GM18519 (cell line): ENCODE results near the gene CREB3L1.
"Not testable (repeated sequence)": the region's sequence is repeated elsewhere in the genome, so short reads cannot be mapped to it uniquely, and the experiment has no call there.

Source experiments
- ATAC-seq: cut with Tn5 transposase; IDR thresholded peaks from one replicate; pipeline ENCODE4 v1.9.1; 2021; ENCODE audit warnings: mild to moderate bottlenecking, moderate library complexity; ENCODE audit not compliant: unreplicated experiment, low FRiP score

Gene CREB3L1

GRCh38 chr11:46248289-46249102 is 29.0 kb upstream of the CREB3L1 start:
- ATAC-seq, result no peak

DNA sequence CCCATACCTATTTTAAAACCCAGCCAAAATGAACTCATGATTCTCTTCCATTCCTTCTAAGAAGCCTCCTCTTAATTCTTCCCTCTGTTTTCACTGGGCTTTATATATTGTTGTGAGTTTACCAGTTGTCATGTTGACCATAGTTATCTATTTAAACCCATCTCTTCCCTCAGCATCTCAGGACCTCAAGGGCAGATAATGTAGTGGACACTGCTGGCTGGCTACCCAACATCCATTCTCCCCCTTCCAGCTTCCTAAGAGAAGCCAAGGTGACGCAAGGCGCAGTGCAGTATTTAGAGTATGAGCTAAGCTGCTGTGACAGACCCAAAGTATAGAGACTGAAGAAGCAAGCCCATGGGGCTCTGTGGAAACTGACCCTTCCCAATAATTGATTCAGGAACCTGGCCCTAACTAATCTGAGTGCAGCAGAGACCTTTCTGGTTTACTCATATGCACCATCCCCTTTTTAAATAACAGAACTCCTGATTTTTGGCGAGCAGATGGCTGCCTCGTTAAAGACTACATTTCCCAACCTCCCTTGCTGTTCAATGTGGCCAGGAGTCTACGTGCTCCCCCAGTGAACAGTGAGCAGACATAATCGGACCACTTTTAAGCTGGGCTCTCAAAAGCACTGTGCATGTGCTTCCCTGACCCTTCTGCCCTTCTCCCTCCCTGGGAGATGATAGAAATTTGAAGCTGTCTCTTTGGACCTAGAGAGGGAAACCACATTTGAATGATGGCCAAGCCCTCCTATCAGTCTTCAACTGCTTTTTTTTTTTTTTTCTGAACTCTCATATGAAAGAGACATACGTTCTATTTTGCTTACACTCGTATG is 28.1 kb upstream of the CREB3L1 start:
- no peak for ATAC-seq

- ATAC-seq, result no peak
These were observed 27.3 kb upstream of the CREB3L1 start for GRCh38 chr11:46249938-46250744.

GRCh38 chr11:46250745-46251052 is 26.8 kb upstream of the CREB3L1 start:
- ATAC-seq, result no peak

- no peak for ATAC-seq
These were observed 25.5 kb upstream of the CREB3L1 start for GRCh38 chr11:46251954-46252353.

GRCh38 chr11:46252373-46252914 is 25.0 kb upstream of the CREB3L1 start:
- ATAC-seq, result no peak

DNA sequence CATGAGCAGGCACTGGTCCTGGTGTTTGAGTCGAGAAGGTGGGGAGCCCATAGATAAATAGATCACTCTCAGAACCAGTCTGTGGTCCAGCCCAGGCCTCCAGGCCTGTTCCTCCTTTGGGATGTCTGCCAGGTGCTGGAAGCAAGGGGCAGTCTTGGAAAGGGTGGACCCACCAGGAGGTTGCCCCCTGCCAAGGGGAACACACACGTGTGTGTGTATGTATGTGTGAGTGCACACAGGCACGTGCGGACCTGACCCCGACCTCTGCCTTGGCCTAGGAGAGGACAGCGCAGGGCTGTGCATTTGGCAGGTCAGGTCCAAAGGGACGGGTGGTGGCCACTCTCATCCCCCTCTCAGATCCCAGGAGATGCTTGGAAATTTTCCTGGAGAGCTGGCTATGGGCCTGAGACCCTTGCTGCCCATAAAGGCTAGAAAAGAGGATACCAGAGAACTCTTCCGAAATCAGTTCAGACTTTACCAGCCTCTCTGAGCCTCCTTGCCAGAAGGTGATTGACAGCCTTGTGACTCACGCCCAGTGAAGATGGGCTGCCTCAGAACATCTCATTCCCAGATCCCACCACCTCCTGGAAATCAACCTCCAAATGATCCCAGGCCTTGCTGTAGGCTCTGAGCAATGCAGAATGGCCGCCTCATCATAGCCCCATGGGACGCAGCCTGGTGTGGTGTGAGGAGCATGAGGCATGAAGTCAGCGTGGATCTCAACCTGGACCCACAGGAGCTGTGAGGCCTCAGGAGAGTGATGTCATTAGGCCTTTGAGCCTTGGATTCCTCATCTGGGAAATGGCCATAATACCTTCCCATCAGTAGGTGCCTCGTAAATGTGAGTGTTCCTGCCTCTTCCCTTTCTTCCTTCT is 24.0 kb upstream of the CREB3L1 start:
- no peak for ATAC-seq

DNA sequence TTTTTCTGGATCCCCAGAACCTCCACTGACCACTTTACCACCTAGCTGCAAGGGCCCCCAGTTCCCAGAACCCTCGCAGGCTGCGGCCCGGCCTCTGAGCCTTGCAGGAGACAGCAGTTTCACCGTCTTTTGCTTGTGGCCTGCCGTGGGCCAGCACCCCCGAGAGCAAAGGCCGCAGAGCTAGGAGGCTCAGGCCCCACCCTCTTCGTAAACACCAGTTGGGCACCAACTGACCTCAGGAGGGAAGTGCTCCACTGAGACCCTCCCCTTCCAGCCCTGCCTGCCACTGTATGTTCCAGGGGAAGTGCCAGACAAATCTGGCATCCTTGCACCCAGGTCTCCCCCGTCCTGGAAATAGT is 23.4 kb upstream of the CREB3L1 start:
- ATAC-seq, result no peak

GRCh38 chr11:46256540-46257001 is 20.9 kb upstream of the CREB3L1 start:
- ATAC-seq, result no peak

GRCh38 chr11:46259347-46259746 is 18.1 kb upstream of the CREB3L1 start:
- not testable (repeated sequence) for ATAC-seq

DNA sequence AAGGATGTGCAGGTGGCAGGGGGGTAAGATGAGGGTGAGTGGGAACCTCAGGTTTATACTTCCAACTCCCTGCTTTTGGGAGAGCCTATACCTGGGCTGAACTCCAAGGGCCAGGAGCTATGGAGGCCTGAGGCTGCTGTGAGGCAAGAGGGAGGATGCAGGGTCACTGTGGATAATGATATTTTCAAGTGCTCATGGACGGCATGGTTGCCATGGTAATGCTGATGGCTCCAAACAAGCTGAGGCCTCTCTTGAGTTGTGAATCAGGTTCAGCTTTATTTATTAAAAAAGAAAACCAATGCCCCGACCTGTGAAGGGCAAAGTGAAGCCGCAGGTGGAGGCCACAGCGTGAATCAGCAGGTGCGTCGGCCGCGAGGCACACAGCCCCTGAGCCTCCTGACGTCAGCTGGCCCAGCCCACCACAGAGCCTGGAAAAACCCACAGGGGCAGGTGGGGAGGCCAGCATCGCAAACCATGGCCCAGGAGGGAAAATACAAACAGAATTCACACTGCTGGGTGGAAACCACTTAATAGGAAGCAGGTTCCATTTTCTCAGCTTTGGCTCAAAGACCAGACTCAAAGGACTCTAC is 17.4 kb upstream of the CREB3L1 start:
- ATAC-seq, result no peak

GRCh38 chr11:46263120-46263519 is 14.3 kb upstream of the CREB3L1 start:
- ATAC-seq, result no peak

DNA sequence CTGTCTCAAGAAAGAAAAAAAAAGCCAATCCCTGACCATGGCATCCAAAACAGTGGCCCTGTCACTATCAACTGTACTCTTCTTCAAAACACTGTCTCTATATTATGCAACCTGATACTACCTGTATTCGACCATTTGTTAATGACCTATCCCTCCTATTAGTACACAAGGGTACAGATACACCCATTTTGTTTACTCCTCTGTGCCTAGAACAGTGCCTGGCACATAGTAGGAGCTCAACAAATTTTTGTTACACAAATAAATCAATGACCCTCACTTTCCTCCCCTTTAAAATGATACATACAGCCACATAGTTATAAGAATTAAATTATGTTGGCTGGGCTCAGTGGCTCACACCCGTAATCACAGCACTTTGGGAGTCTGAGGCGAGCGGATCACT is 13.4 kb upstream of the CREB3L1 start:
- no peak for ATAC-seq

DNA sequence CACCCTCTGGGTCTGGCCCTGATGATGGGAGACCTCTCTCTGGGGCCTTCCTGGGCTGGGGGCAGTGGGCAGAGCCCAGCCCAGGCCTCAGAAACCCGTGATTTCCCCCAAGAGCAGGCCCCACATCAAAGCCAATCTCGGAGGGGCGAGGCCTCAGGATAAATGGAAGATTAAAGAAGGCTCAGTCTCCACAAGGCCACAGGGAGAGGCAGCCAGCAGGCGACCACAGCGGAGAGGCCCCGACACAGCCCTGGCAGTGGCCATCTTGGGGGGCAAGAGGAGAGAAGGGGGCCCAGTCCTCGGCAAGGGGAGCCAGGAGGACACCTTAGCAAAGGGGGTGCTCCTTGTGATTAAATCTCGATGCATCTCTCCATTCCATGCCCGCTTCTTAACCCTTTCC is 12.5 kb upstream of the CREB3L1 start:
- no peak for ATAC-seq

GRCh38 chr11:46265764-46266163 is 11.7 kb upstream of the CREB3L1 start:
- ATAC-seq, result no peak

- no peak for ATAC-seq
These were observed 9.5 kb upstream of the CREB3L1 start for GRCh38 chr11:46267930-46268329.

GRCh38 chr11:46270684-46271083 is 6.8 kb upstream of the CREB3L1 start:
- ATAC-seq, result no peak

DNA sequence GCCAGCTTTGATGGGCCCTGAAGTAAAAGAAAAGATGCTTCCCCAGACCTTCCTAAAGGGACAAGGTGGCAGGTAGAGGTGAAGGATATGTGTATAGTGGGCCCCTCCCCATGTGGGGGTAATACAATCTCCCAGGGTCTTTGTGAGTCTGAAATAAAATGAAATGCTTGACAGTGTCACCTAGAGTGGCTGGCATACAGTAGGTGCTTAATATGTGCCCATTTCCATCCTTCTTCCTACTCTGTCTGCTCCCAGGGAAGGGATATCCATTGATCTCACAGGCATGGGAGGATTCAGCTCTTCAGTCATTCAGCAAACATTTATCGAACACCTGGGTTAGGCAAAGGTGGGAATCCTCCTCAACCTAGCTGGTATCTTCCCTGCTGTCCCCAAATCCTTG is 6.1 kb upstream of the CREB3L1 start:
- ATAC-seq, result no peak
